ENCODE data around the gene GAGE13. TPM values are rescaled to one million over a fixed set of nuclear protein-coding genes. Genes with fewer than 3 reads are reported as not detected.

The GAGE13 gene
- total RNA-seq, 2 donors from 2014 or later: not detected

GRCh38 chrX:49286581-49286980 lies 44.8 kb upstream of the GAGE13 start:
- Mint-ChIP-seq H3K4me1 (no peaks in the 10 kb centered on the region), H3K36me3 (ENCODE audit: low read depth) (peaks cover 1% of the 10 kb centered on the region), H3K27me3 (ENCODE audit: insufficient read depth) (no peaks in the 10 kb centered on the region), H3K27ac (no peak overlapping the region), H3K4me3 (no peak overlapping the region), H3K9me3 (peaks cover 46% of the 10 kb centered on the region)
- no peak overlapping the region for H3K9ac ChIP-seq (ENCODE audit: extremely low read depth, low read length, poor library complexity, severe bottlenecking)
- H3K9me3 ChIP-seq (ENCODE audit: control insufficient read depth, low read length): no peaks in the 10 kb centered on the region
- H3K27ac ChIP-seq (ENCODE audit: low read depth, low read length): no peak overlapping the region
- no peaks in the 10 kb centered on the region for H3K4me1 ChIP-seq (ENCODE audit: control insufficient read depth, insufficient read depth, low read length)
- H3K36me3 ChIP-seq (ENCODE audit: control insufficient read depth, insufficient read depth, low read length): no peaks in the 10 kb centered on the region
- DNase-seq: no peak
- H3K4me3 ChIP-seq (ENCODE audit: low read length): no peak overlapping the region
- WGBS, 2 experiments (ENCODE audit: insufficient coverage in 1 of 2, insufficient read length in 1 of 2): 95% methylated on average over 4 of the region's 4 CpGs; no CpG with 5 or more reads in 1 of the 2 experiments
- H3K27me3 ChIP-seq (ENCODE audit: control insufficient read depth, insufficient read depth, low read length, poor library complexity, severe bottlenecking): no peaks in the 10 kb centered on the region
- no peak for TF ChIP-seq CTCF (conservative IDR thresholded peaks at IDR 0.05)

GRCh38 chrX:49287665-49288064 lies 43.7 kb upstream of the GAGE13 start:
- H3K9me3 Mint-ChIP-seq: peaks cover 43% of the 10 kb centered on the region
- no peaks in the 10 kb centered on the region for H3K27me3 Mint-ChIP-seq (ENCODE audit: insufficient read depth)
- Histone ChIP-seq H3K9ac (ENCODE audit: extremely low read depth, low read length, poor library complexity, severe bottlenecking) (no peak overlapping the region), H3K4me1 (ENCODE audit: control insufficient read depth, insufficient read depth, low read length) (no peaks in the 10 kb centered on the region), H3K9me3 (ENCODE audit: control insufficient read depth, low read length) (no peaks in the 10 kb centered on the region), H3K27ac (ENCODE audit: low read depth, low read length) (no peak overlapping the region), H3K4me3 (ENCODE audit: low read length) (no peak overlapping the region), H3K27me3 (ENCODE audit: control insufficient read depth, insufficient read depth, low read length, poor library complexity, severe bottlenecking) (no peaks in the 10 kb centered on the region), H3K36me3 (ENCODE audit: control insufficient read depth, insufficient read depth, low read length) (no peaks in the 10 kb centered on the region)
- WGBS, 2 experiments (ENCODE audit: insufficient coverage in 1 of 2, insufficient read length in 1 of 2): 83% methylated on average over 1 of the region's 1 CpG; no CpG with 5 or more reads in 1 of the 2 experiments
- H3K27ac Mint-ChIP-seq: no peak overlapping the region
- peaks cover 1% of the 10 kb centered on the region for H3K36me3 Mint-ChIP-seq (ENCODE audit: low read depth)
- no peak for DNase-seq
- TF ChIP-seq CTCF (conservative IDR thresholded peaks at IDR 0.05): no peak
- H3K4me1 Mint-ChIP-seq: no peaks in the 10 kb centered on the region
- H3K4me3 Mint-ChIP-seq: no peak overlapping the region

- Mint-ChIP-seq H3K27me3 (ENCODE audit: insufficient read depth) (no peaks in the 10 kb centered on the region), H3K9me3 (peaks cover 48% of the 10 kb centered on the region), H3K27ac (no peak overlapping the region), H3K36me3 (ENCODE audit: low read depth) (no peaks in the 10 kb centered on the region), H3K4me1 (no peaks in the 10 kb centered on the region), H3K4me3 (no peak overlapping the region)
- TF ChIP-seq CTCF (conservative IDR thresholded peaks at IDR 0.05): no peak
- H3K9ac ChIP-seq (ENCODE audit: extremely low read depth, low read length, poor library complexity, severe bottlenecking): no peak overlapping the region
- H3K4me1 ChIP-seq (ENCODE audit: control insufficient read depth, insufficient read depth, low read length): no peaks in the 10 kb centered on the region
- no peaks in the 10 kb centered on the region for H3K9me3 ChIP-seq (ENCODE audit: control insufficient read depth, low read length)
- no peak overlapping the region for H3K27ac ChIP-seq (ENCODE audit: low read depth, low read length)
- no peaks in the 10 kb centered on the region for H3K36me3 ChIP-seq (ENCODE audit: control insufficient read depth, insufficient read depth, low read length)
- 82 to 92% methylated on average over 2 to 7 of the region's 7 CpGs for WGBS, 2 experiments (ENCODE audit: insufficient coverage in 1 of 2, insufficient read length in 1 of 2)
- no peak for DNase-seq
- H3K27me3 ChIP-seq (ENCODE audit: control insufficient read depth, insufficient read depth, low read length, poor library complexity, severe bottlenecking): no peaks in the 10 kb centered on the region
- H3K4me3 ChIP-seq (ENCODE audit: low read length): no peak overlapping the region
Observed at GRCh38 chrX:49290215-49290614, 41.2 kb upstream of the GAGE13 start.

All from endodermal cell (in vitro differentiated cells).